ENCODE measurements around the gene ISY1. TPM values are rescaled to one million over a fixed set of nuclear protein-coding genes. Genes with fewer than 3 reads are reported as not detected.
"Not testable (repeated sequence)": the region's sequence is repeated elsewhere in the genome, so short reads cannot be mapped to it uniquely, and the experiment has no call there.

ISY1 gene
- total RNA-seq, 1 donor from 2014 or later, result 16.2 TPM

DNA sequence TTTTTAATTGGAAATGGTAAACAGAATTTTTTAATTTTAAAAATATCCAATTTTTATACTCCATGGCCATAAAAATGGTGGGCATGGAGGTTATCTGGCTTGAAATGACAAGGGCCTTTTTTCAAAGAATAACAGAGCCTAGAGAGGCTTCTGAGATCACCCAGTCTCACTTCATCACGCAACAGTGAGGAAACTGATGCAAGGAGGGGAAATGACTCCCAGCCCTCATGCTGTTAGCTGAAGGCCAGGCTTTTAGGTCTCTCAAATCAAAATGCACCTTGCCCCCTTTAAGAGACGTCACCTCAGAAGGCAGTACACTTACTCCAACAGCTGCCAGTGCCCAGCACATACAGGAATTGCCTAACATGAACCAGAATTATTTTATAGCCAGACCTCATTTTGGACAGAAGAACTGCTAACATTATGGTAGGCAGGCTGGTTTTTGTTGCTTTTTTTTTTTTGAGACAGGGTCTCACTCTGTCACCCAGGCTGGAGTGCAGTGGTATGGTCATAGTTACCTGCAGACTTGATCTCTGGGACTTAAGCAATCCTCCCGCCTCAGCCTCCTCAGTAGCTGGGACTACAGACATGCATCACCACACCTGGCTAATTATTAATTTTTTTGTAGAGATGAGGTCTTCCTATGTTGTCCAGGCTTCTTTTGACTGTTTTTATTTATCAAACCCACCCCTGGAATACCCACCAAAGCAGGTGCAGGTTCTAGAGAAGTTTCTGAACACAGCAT, 48.4 kb downstream of the ISY1 start:
- no peaks in the 10 kb centered on the region for H3K9me3 ChIP-seq
- H3K27ac ChIP-seq, result no peak overlapping the region
- DNase-seq (ENCODE audit: extremely low spot score in 2 of 2), result no peak
- no peaks in the 10 kb centered on the region for H3K4me1 ChIP-seq
- H3K36me3 ChIP-seq, result peaks cover 0 to 6% of the 10 kb centered on the region in 2 donors
- intact Hi-C loops (cut with DNase I), result no loop called here
- H3K4me3 ChIP-seq, result no peak overlapping the region
- TF ChIP-seq POLR2AphosphoS5 (IDR thresholded peaks at IDR 0.05; ENCODE audit: insufficient read depth in 1 of 2, low read depth in 1 of 2) (no peak), POLR2A (IDR thresholded peaks at IDR 0.05) (no peak)
- TF ChIP-seq, protein P1, sequence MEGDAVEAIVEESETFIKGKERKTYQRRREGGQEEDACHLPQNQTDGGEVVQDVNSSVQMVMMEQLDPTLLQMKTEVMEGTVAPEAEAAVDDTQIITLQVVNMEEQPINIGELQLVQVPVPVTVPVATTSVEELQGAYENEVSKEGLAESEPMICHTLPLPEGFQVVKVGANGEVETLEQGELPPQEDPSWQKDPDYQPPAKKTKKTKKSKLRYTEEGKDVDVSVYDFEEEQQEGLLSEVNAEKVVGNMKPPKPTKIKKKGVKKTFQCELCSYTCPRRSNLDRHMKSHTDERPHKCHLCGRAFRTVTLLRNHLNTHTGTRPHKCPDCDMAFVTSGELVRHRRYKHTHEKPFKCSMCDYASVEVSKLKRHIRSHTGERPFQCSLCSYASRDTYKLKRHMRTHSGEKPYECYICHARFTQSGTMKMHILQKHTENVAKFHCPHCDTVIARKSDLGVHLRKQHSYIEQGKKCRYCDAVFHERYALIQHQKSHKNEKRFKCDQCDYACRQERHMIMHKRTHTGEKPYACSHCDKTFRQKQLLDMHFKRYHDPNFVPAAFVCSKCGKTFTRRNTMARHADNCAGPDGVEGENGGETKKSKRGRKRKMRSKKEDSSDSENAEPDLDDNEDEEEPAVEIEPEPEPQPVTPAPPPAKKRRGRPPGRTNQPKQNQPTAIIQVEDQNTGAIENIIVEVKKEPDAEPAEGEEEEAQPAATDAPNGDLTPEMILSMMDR (IDR thresholded peaks at IDR 0.05), result no peak
- H3K27me3 ChIP-seq, result no peaks in the 10 kb centered on the region

DNA sequence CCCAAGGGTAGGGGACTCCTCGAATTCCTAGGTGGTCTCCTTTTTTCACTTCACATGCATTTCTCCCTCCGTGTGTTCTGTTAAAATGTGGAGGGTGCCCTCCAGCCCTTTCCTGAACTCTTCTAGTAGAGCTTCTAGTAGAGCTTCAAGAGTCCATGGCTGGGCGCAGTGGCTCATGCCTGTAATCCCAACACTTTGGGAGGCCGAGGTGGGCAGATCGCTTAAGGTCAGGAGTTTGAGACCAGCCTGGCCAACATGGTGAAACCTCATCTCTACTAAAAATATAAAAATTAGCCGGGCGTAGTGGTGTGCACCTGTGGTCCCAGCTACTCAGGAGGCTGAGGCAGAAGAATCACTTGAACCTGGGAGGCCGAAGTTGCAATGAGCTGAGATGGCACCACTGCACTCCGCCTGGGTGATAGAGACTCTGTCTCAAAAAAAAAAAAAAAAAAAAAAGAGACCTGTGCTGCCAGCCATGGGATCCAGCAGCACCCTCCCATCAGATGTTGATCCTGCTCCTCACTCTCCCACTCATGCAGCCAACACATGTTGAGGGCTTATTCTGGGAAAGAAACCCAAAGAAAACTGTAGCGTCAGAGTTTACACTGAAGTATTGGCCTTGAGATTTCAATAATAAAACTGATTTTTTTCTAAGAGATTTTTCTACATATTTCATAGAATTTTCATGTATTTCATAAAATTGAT, 49.6 kb downstream of the ISY1 start:
- H3K27me3 ChIP-seq; DNase-seq (ENCODE audit: extremely low spot score in 2 of 2); H3K36me3 ChIP-seq; H3K4me1 ChIP-seq; intact Hi-C loops (cut with DNase I); H3K27ac ChIP-seq; H3K9me3 ChIP-seq; H3K4me3 ChIP-seq: not testable (repeated sequence)

DNA sequence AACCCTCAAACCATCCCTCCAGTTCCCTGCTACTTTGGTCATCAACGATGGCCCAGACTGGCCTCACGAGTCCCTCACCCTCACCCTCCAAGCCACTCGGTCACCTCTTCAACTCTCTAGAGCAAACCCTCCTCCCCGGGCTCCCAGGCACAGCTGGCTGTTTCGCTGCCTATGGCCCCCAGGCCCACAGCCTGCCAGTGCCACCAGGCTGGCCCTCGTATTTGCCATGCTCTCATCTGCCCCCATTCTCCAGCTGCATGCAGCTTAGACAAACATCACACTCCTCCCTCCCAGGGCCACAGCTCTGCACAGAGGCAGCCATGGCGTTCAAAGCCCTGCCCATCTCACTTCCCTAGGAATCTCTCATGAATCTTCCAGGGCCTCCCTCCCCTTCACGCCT, 53.1 kb downstream of the ISY1 start:
- no peak for DNase-seq (ENCODE audit: extremely low spot score in 2 of 2)
- Histone ChIP-seq H3K9me3 (no peaks in the 10 kb centered on the region), H3K27ac (no peak overlapping the region), H3K4me1 (peaks cover 7% of the 10 kb centered on the region), H3K4me3 (no peak overlapping the region), H3K36me3 (no peaks in the 10 kb centered on the region), H3K27me3 (no peaks in the 10 kb centered on the region)
- TF ChIP-seq POLR2A (IDR thresholded peaks at IDR 0.05), result no peak
- no peak for TF ChIP-seq POLR2AphosphoS5 (IDR thresholded peaks at IDR 0.05; ENCODE audit: insufficient read depth in 1 of 2, low read depth in 1 of 2)
- TF ChIP-seq, protein P1 (IDR thresholded peaks at IDR 0.05), result no peak
- intact Hi-C loops (cut with DNase I), result no loop called here

DNA sequence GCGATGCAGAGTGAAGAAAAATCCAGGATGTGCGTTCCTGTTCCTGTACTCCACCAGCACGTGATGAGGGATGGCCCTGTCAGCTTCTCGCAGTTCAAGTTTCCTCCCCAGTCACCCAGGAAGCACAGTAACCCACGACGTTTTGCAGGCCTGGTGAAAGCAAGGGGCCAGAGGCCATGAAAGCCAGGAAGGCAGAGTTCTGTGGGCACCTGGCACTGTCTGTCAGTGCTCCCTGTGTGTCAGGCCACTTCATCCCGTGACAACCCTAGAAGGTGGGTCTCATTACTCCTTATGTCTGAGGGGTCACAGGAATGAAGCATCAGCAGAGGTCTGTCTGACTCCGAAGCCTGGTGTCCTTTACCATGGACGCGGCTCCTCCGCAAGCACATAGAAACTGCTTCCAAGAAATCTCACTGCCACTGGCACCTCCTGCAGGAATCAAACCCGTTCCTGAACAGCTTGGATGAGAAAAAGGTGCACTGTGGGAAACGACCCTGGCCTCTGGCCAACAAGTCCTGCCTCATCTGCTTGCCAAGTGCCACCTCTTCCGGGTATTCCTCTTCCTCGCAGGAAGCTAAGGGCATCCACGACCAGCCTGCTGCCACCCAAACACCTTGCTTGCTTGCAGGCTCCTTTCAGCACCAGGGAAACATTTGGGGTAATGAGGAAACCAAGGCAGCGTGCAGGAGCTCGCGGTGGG, 53.8 kb downstream of the ISY1 start:
- Histone ChIP-seq H3K9me3 (no peaks in the 10 kb centered on the region), H3K27ac (no peak overlapping the region), H3K27me3 (no peaks in the 10 kb centered on the region), H3K4me1 (peaks cover 7% of the 10 kb centered on the region), H3K4me3 (no peak overlapping the region), H3K36me3 (no peaks in the 10 kb centered on the region)
- DNase-seq (ENCODE audit: extremely low spot score in 2 of 2), result no peak
- intact Hi-C loops (cut with DNase I), result no loop called here
- TF ChIP-seq, protein P1 (IDR thresholded peaks at IDR 0.05), result no peak
- TF ChIP-seq POLR2AphosphoS5 (IDR thresholded peaks at IDR 0.05; ENCODE audit: insufficient read depth in 1 of 2, low read depth in 1 of 2) (no peak), POLR2A (IDR thresholded peaks at IDR 0.05) (no peak)

DNA sequence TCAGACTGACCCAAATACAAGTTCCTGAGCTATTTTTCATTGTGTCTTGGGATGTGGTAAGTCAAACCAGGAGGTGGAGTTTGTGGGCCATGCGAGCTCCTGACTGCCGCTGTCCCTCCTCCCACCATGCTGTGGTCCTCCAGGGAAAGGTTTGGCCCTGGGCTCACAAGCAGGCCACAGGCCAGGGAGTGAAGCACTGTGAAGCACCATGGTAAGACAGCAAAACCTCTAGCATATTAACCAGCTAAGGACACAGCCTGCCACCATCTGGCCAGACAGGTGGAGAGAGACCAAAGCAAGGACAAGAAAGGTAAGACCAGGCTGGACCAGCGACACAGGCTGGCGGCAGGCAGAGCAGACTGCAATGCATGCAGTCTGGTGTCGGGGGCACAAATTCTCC, 54.5 kb downstream of the ISY1 start:
- no peaks in the 10 kb centered on the region for H3K27me3 ChIP-seq
- no peaks in the 10 kb centered on the region for H3K9me3 ChIP-seq
- TF ChIP-seq POLR2A (IDR thresholded peaks at IDR 0.05), result no peak
- TF ChIP-seq POLR2AphosphoS5 (IDR thresholded peaks at IDR 0.05; ENCODE audit: insufficient read depth in 1 of 2, low read depth in 1 of 2), result no peak
- TF ChIP-seq, protein P1 (IDR thresholded peaks at IDR 0.05), result no peak
- no peak for DNase-seq (ENCODE audit: extremely low spot score in 2 of 2)
- no peak overlapping the region for H3K4me3 ChIP-seq
- H3K4me1 ChIP-seq, result peaks cover 7% of the 10 kb centered on the region
- H3K36me3 ChIP-seq, result no peaks in the 10 kb centered on the region
- intact Hi-C loops (cut with DNase I), result no loop called here
- H3K27ac ChIP-seq, result no peak overlapping the region
